SK-N-SH (cell line): Measurements from ENCODE around the gene GPR137B. TPM values are rescaled to one million over a fixed set of nuclear protein-coding genes. Genes with fewer than 3 reads are reported as not detected.

ENCODE experiments used
- CTCF ChIA-PET: fragments of 300-600, 350-600 bp; formaldehyde crosslinking; extraction: SDS; loops from one replicate; lab custom pipeline; 2021; lab: Yijun Ruan, JAX
- POLR2A ChIA-PET: fragments of 350-600 bp; sonication (Branson Sonifier 250); formaldehyde crosslinking; extraction: SDS; loops from one replicate; lab custom pipeline; 2020; ENCODE audit warnings: antibody characterized with exemption, inconsistent platforms; lab: Yijun Ruan, JAX
- DNase-seq: peaks from one replicate; pipeline ENCODE4 v3.0.0; 2012
- H2AFZ ChIP-seq: fragments of 200-600 bp; sonication (generic); 2 replicates; pipeline ENCODE4 v1.8.1; 2016; ENCODE audit warnings: antibody characterized with exemption, mild to moderate bottlenecking, low read depth
- H3F3A ChIP-seq: fragments of 200-600 bp; sonication (generic); replicated peaks from 2 replicates; pipeline ENCODE3; 2016; ENCODE audit warnings: antibody characterized with exemption, mild to moderate bottlenecking; ENCODE audit not compliant: insufficient read depth
- H3K27ac ChIP-seq, 2 experiments: fragments of 200-500 bp in 1 of 2; fragments of 200-600 bp in 1 of 2; sonication (Bioruptor generic) in 1 of 2; sonication (generic), shearing (Covaris generic) in 1 of 2; 2 replicates each; pipeline versions ENCODE4 v1.5.1 to v1.6.1; 2014 to 2016; ENCODE audit warnings: low read depth in 2 of 2, inconsistent platforms in 1 of 2, low read length in 1 of 2, mild to moderate bottlenecking in 1 of 2, mixed read lengths in 1 of 2
- H3K27me3 ChIP-seq: fragments of 200-600 bp; sonication (generic), shearing (Covaris generic); 2 replicates; pipeline ENCODE4 v1.6.1; 2016; ENCODE audit warnings: mixed run types; ENCODE audit not compliant: insufficient read depth
- H3K36me3 ChIP-seq, 2 experiments: fragments of 200-500 bp in 1 of 2; fragments of 200-600 bp in 1 of 2; sonication (Bioruptor generic) in 1 of 2; sonication (generic) in 1 of 2; replicated peaks in 1 of 2; 2 replicates each; pipeline versions ENCODE3 to v1.5.1; 2014 to 2016; ENCODE audit warnings: low read length in 1 of 2, mild to moderate bottlenecking in 1 of 2; ENCODE audit not compliant: insufficient read depth in 2 of 2, control insufficient read depth in 1 of 2
- H3K4me1 ChIP-seq, 2 experiments: fragments of 200-500 bp in 1 of 2; fragments of 200-600 bp in 1 of 2; sonication (Bioruptor generic) in 1 of 2; sonication (generic), shearing (Covaris generic) in 1 of 2; 2 replicates each; pipeline versions ENCODE4 v1.5.1 to v1.6.1; 2014 to 2016; ENCODE audit warnings: low read depth in 1 of 2, low read length in 1 of 2, mixed run types in 1 of 2; ENCODE audit not compliant: insufficient read depth in 2 of 2, control insufficient read depth in 1 of 2
- H3K4me2 ChIP-seq: fragments of 200-600 bp; sonication (generic), shearing (Covaris generic); 2 replicates; pipeline ENCODE4 v1.6.1; 2017; ENCODE audit warnings: mixed run types
- H3K4me3 ChIP-seq, 2 experiments: fragments of 200-500 bp in 1 of 2; fragments of 200-600 bp in 1 of 2; sonication (Bioruptor generic) in 1 of 2; sonication (generic), shearing (Covaris generic) in 1 of 2; 2 replicates each; pipeline versions ENCODE4 v1.5.1 to v1.8.1; 2014 to 2016; ENCODE audit warnings: low read depth in 2 of 2, inconsistent platforms in 1 of 2, low read length in 1 of 2, mild to moderate bottlenecking in 1 of 2, mixed read lengths in 1 of 2, moderate library complexity in 1 of 2
- H3K79me2 ChIP-seq: fragments of 200-600 bp; sonication (generic); 2 replicates; pipeline ENCODE4 v1.8.1; 2017; ENCODE audit warnings: mild to moderate bottlenecking; ENCODE audit not compliant: insufficient read depth
- H3K9ac ChIP-seq: fragments of 200-600 bp; sonication (generic); 2 replicates; pipeline ENCODE4 v1.6.1; 2017; ENCODE audit warnings: mixed run types
- H3K9me2 ChIP-seq: fragments of 200-600 bp; sonication (generic); 2 replicates; pipeline ENCODE4 v1.6.1; 2017; ENCODE audit warnings: mixed run types
- H3K9me3 ChIP-seq: fragments of 200-600 bp; sonication (generic); 2 replicates; pipeline ENCODE4 v1.6.1; 2017; ENCODE audit warnings: mixed run types, mild to moderate bottlenecking, moderate library complexity
- H4K20me1 ChIP-seq: fragments of 200-600 bp; sonication (generic); 2 replicates; pipeline ENCODE4 v1.6.1; 2017; ENCODE audit warnings: mild to moderate bottlenecking, mixed run types; ENCODE audit not compliant: insufficient read depth
- ELF1 ChIP-seq: IDR thresholded peaks from 2 replicates; pipeline ENCODE4 v1.4.0; 2012
- FOXJ3 ChIP-seq: sonication (generic); formaldehyde crosslinking; IDR thresholded peaks from 2 replicates; pipeline ENCODE4 v1.5.1; 2020; ENCODE audit warnings: mild to moderate bottlenecking, missing genetic modification reagents
- GABPA ChIP-seq: IDR thresholded peaks from 2 replicates; pipeline ENCODE4 v1.4.0; 2012; ENCODE audit warnings: low read depth, mild to moderate bottlenecking
- GATA2 ChIP-seq: sonication (generic); formaldehyde crosslinking; IDR thresholded peaks from 2 replicates; pipeline ENCODE4 v1.5.0; 2020; ENCODE audit warnings: mild to moderate bottlenecking, missing genetic modification reagents
- JUND ChIP-seq: IDR thresholded peaks from 2 replicates; pipeline ENCODE4 v1.4.0; 2012
- MXI1 ChIP-seq: IDR thresholded peaks from 2 replicates; pipeline ENCODE4 v1.6.1; 2012; ENCODE audit warnings: mild to moderate bottlenecking, low read depth, low read length, improper control_type of control experiment
- NFIC ChIP-seq: IDR thresholded peaks from 2 replicates; pipeline ENCODE4 v1.4.0; 2012; ENCODE audit warnings: borderline replicate concordance
- NRF1 ChIP-seq: IDR thresholded peaks from 2 replicates; pipeline ENCODE4 v1.6.1; 2012; ENCODE audit warnings: low read depth, mild to moderate bottlenecking, low read length
- POLR2AphosphoS5 ChIP-seq: IDR thresholded peaks from 2 replicates; pipeline ENCODE4 v1.6.1; 2012; ENCODE audit warnings: low read depth, low read length
- RCOR1 ChIP-seq: fragments of 150-350 bp; IDR thresholded peaks from 2 replicates; pipeline ENCODE4 v1.6.1; 2017; ENCODE audit warnings: antibody characterized with exemption, low read length
- SMC3 ChIP-seq: IDR thresholded peaks from 2 replicates; pipeline ENCODE4 v1.6.1; 2012; ENCODE audit warnings: low read depth, low read length, improper control_type of control experiment
- TCF12 ChIP-seq: IDR thresholded peaks from 2 replicates; pipeline ENCODE4 v1.4.0; 2012
- USF1 ChIP-seq: IDR thresholded peaks from 2 replicates; pipeline ENCODE4 v1.4.0; 2012; ENCODE audit warnings: low read depth, borderline replicate concordance
- YY1 ChIP-seq: IDR thresholded peaks from 2 replicates; pipeline ENCODE4 v1.4.0; 2012; ENCODE audit warnings: low read depth, mild to moderate bottlenecking
- WGBS: methylation state at CpG from one replicate; pipeline ENCODE4 v1.1.6; 2017; ENCODE audit warnings: low lambda C conversion rate; 5-methylcytosine and 5-hydroxymethylcytosine counted together
- polyA plus RNA-seq, 3 experiments: library from polyadenylated mRNA; depleted of rRNA; stranded (reverse); fragments of >200 nt; gene quantifications; 2 replicates each; pipeline ENCODE4 v1.2.3, GENCODE V29; 2012
- TF ChIP-seq, protein P1 (sequence below): IDR thresholded peaks from 2 replicates; pipeline ENCODE4 v1.4.0; 2012; ENCODE audit warnings: low read depth, borderline replicate concordance
- TF ChIP-seq, protein P2 (sequence below): IDR thresholded peaks from 2 replicates; pipeline ENCODE4; 2012

The GPR137B gene
- polyA plus RNA-seq, 1 of the 3 experiments (the other 2 are of a cell fraction): 7.0 TPM

DNA sequence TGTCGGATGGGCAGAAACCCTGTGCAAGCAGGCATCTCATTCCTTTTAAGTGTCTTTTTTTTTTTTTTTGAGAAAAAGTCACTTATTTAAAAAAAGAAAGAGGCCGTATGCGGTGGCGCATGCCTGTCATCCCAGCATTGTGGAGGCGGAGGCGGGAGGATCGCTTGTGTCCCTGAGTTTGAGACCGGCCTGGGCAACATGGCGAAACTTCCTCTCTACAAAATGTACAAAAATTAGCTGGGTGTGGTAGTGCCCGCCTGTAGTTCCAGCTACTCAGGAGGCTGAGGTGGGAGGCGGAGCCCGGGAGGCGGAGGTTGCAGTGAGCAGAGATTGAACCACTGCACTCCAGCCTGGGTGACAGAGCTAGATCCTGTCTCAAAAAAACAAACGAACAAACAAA lies 1.7 kb downstream of the GPR137B start:
- H3F3A ChIP-seq: peaks cover 5% of the 10 kb centered on the region
- ChIA-PET POLR2A (no interaction called here), CTCF (interaction anchor here (1.1 to 1.2 kb wide), 2 partner anchors 303 to 345 kb away, joined by 3 to 4 read pairs; no protein-coding TSS in a partner anchor)
- peak overlapping the region in 1 of 2 experiments; percentile 95; a peak in 3 of 4 replicates for H3K4me3 ChIP-seq
- H4K20me1 ChIP-seq: no peaks in the 10 kb centered on the region
- peaks cover 10 to 21% of the 10 kb centered on the region in 2 experiments; a peak in 3 of 4 replicates for H3K4me1 ChIP-seq
- H3K9me2 ChIP-seq: no peaks in the 10 kb centered on the region
- H3K27me3 ChIP-seq: 0 out of 2 replicates have a peak, but pooled peaks cover 4% of the 10 kb centered on the region
- no peaks in the 10 kb centered on the region for H3K9me3 ChIP-seq
- 94% methylated on average over 14 of the region's 14 CpGs for WGBS
- TF ChIP-seq NFIC (no peak), GATA2 (CRISPR knock-in tag) (no peak), USF1 (no peak), NRF1 (no peak), MXI1 (no peak), RCOR1 (no peak), JUND (no peak), POLR2AphosphoS5 (no peak), FOXJ3 (CRISPR knock-in tag) (no peak), SMC3 (no peak), GABPA (no peak), TCF12 (no peak), YY1 (no peak), ELF1 (no peak)
- TF ChIP-seq, protein P1, sequence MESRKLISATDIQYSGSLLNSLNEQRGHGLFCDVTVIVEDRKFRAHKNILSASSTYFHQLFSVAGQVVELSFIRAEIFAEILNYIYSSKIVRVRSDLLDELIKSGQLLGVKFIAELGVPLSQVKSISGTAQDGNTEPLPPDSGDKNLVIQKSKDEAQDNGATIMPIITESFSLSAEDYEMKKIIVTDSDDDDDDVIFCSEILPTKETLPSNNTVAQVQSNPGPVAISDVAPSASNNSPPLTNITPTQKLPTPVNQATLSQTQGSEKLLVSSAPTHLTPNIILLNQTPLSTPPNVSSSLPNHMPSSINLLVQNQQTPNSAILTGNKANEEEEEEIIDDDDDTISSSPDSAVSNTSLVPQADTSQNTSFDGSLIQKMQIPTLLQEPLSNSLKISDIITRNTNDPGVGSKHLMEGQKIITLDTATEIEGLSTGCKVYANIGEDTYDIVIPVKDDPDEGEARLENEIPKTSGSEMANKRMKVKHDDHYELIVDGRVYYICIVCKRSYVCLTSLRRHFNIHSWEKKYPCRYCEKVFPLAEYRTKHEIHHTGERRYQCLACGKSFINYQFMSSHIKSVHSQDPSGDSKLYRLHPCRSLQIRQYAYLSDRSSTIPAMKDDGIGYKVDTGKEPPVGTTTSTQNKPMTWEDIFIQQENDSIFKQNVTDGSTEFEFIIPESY: no peak
- TF ChIP-seq, protein P2, sequence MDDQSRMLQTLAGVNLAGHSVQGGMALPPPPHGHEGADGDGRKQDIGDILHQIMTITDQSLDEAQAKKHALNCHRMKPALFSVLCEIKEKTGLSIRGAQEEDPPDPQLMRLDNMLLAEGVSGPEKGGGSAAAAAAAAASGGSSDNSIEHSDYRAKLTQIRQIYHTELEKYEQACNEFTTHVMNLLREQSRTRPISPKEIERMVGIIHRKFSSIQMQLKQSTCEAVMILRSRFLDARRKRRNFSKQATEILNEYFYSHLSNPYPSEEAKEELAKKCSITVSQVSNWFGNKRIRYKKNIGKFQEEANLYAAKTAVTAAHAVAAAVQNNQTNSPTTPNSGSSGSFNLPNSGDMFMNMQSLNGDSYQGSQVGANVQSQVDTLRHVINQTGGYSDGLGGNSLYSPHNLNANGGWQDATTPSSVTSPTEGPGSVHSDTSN: no peak
- peak overlapping the region; percentile 100 for H3K4me2 ChIP-seq
- no peak overlapping the region for H3K27ac ChIP-seq
- no peaks in the 10 kb centered on the region; the same call in 1 of the 2 replicates for H3K79me2 ChIP-seq
- H3K9ac ChIP-seq: no peak overlapping the region
- H3K36me3 ChIP-seq: no peaks in the 10 kb centered on the region
- no peak overlapping the region for H2AFZ ChIP-seq
- DNase-seq: no peak
